Liver (tissue), 3 donors: ENCODE results near the gene LMCD1.

Experiments used
- FOXA1 ChIP-seq: IDR thresholded peaks from 2 replicates; pipeline ENCODE4 v1.6.1; 2016; ENCODE audit warnings: antibody characterized with exemption
- GABPA ChIP-seq, 2 donors: IDR thresholded peaks in 1 of 2; conservative IDR thresholded peaks in 1 of 2; 2 replicates each; pipeline ENCODE4 v1.6.1; 2016; ENCODE audit warnings: antibody characterized with exemption in 2 of 2, mild to moderate bottlenecking in 1 of 2, moderate library complexity in 1 of 2
- HNF4A ChIP-seq, 2 donors: conservative IDR thresholded peaks; 2 replicates each; pipeline ENCODE4 v1.6.1; 2016; ENCODE audit warnings: antibody characterized with exemption in 2 of 2, mild to moderate bottlenecking in 2 of 2
- HNF4G ChIP-seq: IDR thresholded peaks from 2 replicates; pipeline ENCODE4 v1.6.1; 2016; ENCODE audit warnings: antibody characterized with exemption
- RAD21 ChIP-seq, 2 donors: IDR thresholded peaks; 2 replicates each; pipeline ENCODE4 v1.6.1; 2016; ENCODE audit warnings: antibody characterized with exemption in 2 of 2, mild to moderate bottlenecking in 2 of 2
- RXRA ChIP-seq, 2 donors: IDR thresholded peaks; 2 replicates each; pipeline ENCODE4 v1.6.1; 2017 to 2018; ENCODE audit warnings: antibody characterized with exemption in 2 of 2, mild to moderate bottlenecking in 1 of 2
- SP1 ChIP-seq: IDR thresholded peaks from 2 replicates; pipeline ENCODE4 v1.6.1; 2018; ENCODE audit warnings: antibody characterized with exemption, mild to moderate bottlenecking
- TAF1 ChIP-seq: conservative IDR thresholded peaks from 2 replicates; pipeline ENCODE4 v1.6.1; 2016; ENCODE audit warnings: antibody characterized with exemption, mild to moderate bottlenecking
- YY1 ChIP-seq: IDR thresholded peaks from 2 replicates; pipeline ENCODE4 v1.6.1; 2016; ENCODE audit warnings: antibody characterized with exemption, mild to moderate bottlenecking
- TF ChIP-seq, protein P1 (sequence below): fragments of 150-350 bp; IDR thresholded peaks from 2 replicates; pipeline ENCODE4 v1.5.1; 2017; ENCODE audit warnings: improper control_type of control experiment, low read depth, low read length; ENCODE audit not compliant: missing input control
- TF ChIP-seq, protein P2 (sequence below): IDR thresholded peaks from 2 replicates; pipeline ENCODE4 v1.6.1; 2016; ENCODE audit warnings: antibody characterized with exemption
- TF ChIP-seq, protein P3 (sequence below): IDR thresholded peaks from 2 replicates; pipeline ENCODE4 v1.6.1; 2016; ENCODE audit warnings: antibody characterized with exemption, mild to moderate bottlenecking
- TF ChIP-seq, protein P4 (sequence below): IDR thresholded peaks from 2 replicates; pipeline ENCODE4 v1.6.1; 2016; ENCODE audit warnings: antibody characterized with exemption
- donor health status: healthy.
- donor health status: healthy.

GRCh38 chr3:8556473-8556869 is 54.8 kb downstream of the LMCD1 start:
- TF ChIP-seq, protein P1, sequence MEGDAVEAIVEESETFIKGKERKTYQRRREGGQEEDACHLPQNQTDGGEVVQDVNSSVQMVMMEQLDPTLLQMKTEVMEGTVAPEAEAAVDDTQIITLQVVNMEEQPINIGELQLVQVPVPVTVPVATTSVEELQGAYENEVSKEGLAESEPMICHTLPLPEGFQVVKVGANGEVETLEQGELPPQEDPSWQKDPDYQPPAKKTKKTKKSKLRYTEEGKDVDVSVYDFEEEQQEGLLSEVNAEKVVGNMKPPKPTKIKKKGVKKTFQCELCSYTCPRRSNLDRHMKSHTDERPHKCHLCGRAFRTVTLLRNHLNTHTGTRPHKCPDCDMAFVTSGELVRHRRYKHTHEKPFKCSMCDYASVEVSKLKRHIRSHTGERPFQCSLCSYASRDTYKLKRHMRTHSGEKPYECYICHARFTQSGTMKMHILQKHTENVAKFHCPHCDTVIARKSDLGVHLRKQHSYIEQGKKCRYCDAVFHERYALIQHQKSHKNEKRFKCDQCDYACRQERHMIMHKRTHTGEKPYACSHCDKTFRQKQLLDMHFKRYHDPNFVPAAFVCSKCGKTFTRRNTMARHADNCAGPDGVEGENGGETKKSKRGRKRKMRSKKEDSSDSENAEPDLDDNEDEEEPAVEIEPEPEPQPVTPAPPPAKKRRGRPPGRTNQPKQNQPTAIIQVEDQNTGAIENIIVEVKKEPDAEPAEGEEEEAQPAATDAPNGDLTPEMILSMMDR: no peak
- TF ChIP-seq, protein P2, sequence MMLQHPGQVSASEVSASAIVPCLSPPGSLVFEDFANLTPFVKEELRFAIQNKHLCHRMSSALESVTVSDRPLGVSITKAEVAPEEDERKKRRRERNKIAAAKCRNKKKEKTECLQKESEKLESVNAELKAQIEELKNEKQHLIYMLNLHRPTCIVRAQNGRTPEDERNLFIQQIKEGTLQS: no peak
- no peak for TF ChIP-seq SP1
- TF ChIP-seq GABPA (IDR thresholded peaks at IDR 0.05 in 1 of 2, conservative IDR thresholded peaks at IDR 0.05 in 1 of 2): no peak
- no peak for TF ChIP-seq RAD21 (IDR thresholded peaks at IDR 0.05)
- no peak for TF ChIP-seq HNF4G
- TF ChIP-seq, protein P3, sequence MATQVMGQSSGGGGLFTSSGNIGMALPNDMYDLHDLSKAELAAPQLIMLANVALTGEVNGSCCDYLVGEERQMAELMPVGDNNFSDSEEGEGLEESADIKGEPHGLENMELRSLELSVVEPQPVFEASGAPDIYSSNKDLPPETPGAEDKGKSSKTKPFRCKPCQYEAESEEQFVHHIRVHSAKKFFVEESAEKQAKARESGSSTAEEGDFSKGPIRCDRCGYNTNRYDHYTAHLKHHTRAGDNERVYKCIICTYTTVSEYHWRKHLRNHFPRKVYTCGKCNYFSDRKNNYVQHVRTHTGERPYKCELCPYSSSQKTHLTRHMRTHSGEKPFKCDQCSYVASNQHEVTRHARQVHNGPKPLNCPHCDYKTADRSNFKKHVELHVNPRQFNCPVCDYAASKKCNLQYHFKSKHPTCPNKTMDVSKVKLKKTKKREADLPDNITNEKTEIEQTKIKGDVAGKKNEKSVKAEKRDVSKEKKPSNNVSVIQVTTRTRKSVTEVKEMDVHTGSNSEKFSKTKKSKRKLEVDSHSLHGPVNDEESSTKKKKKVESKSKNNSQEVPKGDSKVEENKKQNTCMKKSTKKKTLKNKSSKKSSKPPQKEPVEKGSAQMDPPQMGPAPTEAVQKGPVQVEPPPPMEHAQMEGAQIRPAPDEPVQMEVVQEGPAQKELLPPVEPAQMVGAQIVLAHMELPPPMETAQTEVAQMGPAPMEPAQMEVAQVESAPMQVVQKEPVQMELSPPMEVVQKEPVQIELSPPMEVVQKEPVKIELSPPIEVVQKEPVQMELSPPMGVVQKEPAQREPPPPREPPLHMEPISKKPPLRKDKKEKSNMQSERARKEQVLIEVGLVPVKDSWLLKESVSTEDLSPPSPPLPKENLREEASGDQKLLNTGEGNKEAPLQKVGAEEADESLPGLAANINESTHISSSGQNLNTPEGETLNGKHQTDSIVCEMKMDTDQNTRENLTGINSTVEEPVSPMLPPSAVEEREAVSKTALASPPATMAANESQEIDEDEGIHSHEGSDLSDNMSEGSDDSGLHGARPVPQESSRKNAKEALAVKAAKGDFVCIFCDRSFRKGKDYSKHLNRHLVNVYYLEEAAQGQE: no peak
- TF ChIP-seq RXRA (IDR thresholded peaks at IDR 0.05): no peak
- TF ChIP-seq HNF4A (conservative IDR thresholded peaks at IDR 0.05): no peak
- TF ChIP-seq FOXA1: no peak
- no peak for TF ChIP-seq TAF1
- TF ChIP-seq, protein P4, sequence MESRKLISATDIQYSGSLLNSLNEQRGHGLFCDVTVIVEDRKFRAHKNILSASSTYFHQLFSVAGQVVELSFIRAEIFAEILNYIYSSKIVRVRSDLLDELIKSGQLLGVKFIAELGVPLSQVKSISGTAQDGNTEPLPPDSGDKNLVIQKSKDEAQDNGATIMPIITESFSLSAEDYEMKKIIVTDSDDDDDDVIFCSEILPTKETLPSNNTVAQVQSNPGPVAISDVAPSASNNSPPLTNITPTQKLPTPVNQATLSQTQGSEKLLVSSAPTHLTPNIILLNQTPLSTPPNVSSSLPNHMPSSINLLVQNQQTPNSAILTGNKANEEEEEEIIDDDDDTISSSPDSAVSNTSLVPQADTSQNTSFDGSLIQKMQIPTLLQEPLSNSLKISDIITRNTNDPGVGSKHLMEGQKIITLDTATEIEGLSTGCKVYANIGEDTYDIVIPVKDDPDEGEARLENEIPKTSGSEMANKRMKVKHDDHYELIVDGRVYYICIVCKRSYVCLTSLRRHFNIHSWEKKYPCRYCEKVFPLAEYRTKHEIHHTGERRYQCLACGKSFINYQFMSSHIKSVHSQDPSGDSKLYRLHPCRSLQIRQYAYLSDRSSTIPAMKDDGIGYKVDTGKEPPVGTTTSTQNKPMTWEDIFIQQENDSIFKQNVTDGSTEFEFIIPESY: no peak
- no peak for TF ChIP-seq YY1
